ENCODE data around the gene MRRF. TPM values are rescaled to one million over a fixed set of nuclear protein-coding genes. Genes with fewer than 3 reads are reported as not detected.

The MRRF gene
- polyA plus RNA-seq, 1 experiment, result 35.1 TPM

GRCh38 chr9:122251351-122251750 is 13.3 kb upstream of the MRRF start:
- CTCF ChIA-PET, result interaction anchor here (1.5 kb wide), 1 partner anchor 202 kb away, joined by 3 read pairs; no protein-coding TSS in a partner anchor

GRCh38 chr9:122252796-122253195 is 11.9 kb upstream of the MRRF start:
- ChIA-PET CTCF (interaction anchor here (1.1 to 1.6 kb wide), 4 partner anchors 11 to 200 kb away, joined by 3 to 6 read pairs (median 4); partner anchors contain the start of genes MRRF and RBM18), POLR2A (no interaction called here)
- no peak for DNase-seq (ENCODE audit: low read depth)

More at GRCh38 chr9:122251351-122251750, 13.3 kb upstream of the MRRF start:
- POLR2A ChIA-PET, result no interaction called here
- Histone ChIP-seq H3K36me3 (ENCODE audit: control insufficient read depth, insufficient read depth, low read length) (peaks cover 13% of the 10 kb centered on the region), H3K27me3 (ENCODE audit: control insufficient read depth, insufficient read depth, low read length) (no peaks in the 10 kb centered on the region), H3K4me3 (ENCODE audit: low read depth, low read length) (no peak overlapping the region)
- DNase-seq (ENCODE audit: low read depth), result no peak
- no peak for TF ChIP-seq CTCF (IDR thresholded peaks at IDR 0.05; ENCODE audit: insufficient read depth, low read depth, low read length)

GRCh38 chr9:122254761-122255160 is 9.9 kb upstream of the MRRF start:
- POLR2A ChIA-PET, result no interaction called here
- Histone ChIP-seq H3K4me3 (ENCODE audit: low read depth, low read length) (no peak overlapping the region), H3K27me3 (ENCODE audit: control insufficient read depth, insufficient read depth, low read length) (no peaks in the 10 kb centered on the region), H3K36me3 (ENCODE audit: control insufficient read depth, insufficient read depth, low read length) (0 out of 2 replicates have a peak, but pooled peaks cover 4% of the 10 kb centered on the region)
- DNase-seq (ENCODE audit: low read depth), result no peak
- CTCF ChIA-PET, result no interaction called here
- TF ChIP-seq CTCF (IDR thresholded peaks at IDR 0.05; ENCODE audit: insufficient read depth, low read depth, low read length), result no peak

More at GRCh38 chr9:122252796-122253195, 11.9 kb upstream of the MRRF start:
- Histone ChIP-seq H3K36me3 (ENCODE audit: control insufficient read depth, insufficient read depth, low read length) (peaks cover 7% of the 10 kb centered on the region), H3K27me3 (ENCODE audit: control insufficient read depth, insufficient read depth, low read length) (no peaks in the 10 kb centered on the region), H3K4me3 (ENCODE audit: low read depth, low read length) (no peak overlapping the region)
- TF ChIP-seq CTCF (IDR thresholded peaks at IDR 0.05; ENCODE audit: insufficient read depth, low read depth, low read length), result no peak

DNA sequence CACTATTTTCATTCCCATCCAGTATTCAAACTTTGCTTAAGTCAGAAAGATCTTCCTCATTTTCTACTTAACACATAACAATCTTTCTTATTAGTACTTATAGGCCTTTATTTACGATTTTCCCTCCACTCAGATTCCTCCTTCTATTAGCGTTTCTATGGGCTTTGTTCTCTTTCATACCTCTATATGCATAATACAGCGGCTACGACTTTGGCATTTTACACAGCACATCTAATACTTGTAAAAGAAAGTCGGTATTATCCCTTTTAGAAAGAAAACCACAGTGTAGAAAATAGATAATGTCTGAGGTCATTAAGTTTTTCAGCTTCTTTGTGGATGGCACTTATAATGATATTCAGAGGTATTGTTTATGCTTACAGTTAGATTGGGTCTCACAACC is 8.5 kb upstream of the MRRF start:
- 0 out of 2 replicates have a peak, but pooled peaks cover 3% of the 10 kb centered on the region for H3K36me3 ChIP-seq (ENCODE audit: control insufficient read depth, insufficient read depth, low read length)
- CTCF ChIA-PET, result interaction anchor here (1.2 kb wide), 1 partner anchor 19 kb away, joined by 3 read pairs; no protein-coding TSS in a partner anchor
- TF ChIP-seq CTCF (IDR thresholded peaks at IDR 0.05; ENCODE audit: insufficient read depth, low read depth, low read length), result no peak
- DNase-seq (ENCODE audit: low read depth), result no peak
- POLR2A ChIA-PET, result no interaction called here
- H3K4me3 ChIP-seq (ENCODE audit: low read depth, low read length), result no peak overlapping the region
- no peaks in the 10 kb centered on the region for H3K27me3 ChIP-seq (ENCODE audit: control insufficient read depth, insufficient read depth, low read length)

DNA sequence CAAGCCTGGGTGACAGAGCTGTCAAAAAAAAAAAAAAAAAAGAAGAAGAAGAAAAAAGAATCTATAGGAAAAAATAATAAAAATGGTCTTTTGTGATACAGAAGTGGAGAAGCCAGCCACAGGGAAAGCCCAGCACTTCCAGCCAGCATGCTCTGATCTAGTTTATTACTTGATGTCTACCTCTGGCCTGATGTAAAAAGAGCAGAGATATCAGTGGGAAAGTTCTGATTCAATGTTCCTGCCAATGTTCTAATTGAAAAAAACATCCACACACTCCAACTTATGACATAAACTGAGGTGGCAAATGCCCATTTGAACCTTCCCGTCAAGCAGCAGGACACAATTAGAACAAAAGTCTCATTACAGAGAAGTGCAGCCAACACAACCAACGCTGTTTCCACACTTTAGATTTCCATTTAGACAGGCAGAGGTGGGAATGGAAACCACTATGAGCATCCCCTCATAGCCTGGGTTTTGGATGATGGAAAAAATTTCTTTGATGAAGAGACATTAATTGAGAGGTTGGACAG is 5.7 kb upstream of the MRRF start:
- no peak for DNase-seq (ENCODE audit: low read depth)
- no peak overlapping the region for H3K4me3 ChIP-seq (ENCODE audit: low read depth, low read length)
- no peaks in the 10 kb centered on the region for H3K36me3 ChIP-seq (ENCODE audit: control insufficient read depth, insufficient read depth, low read length)
- POLR2A ChIA-PET, result no interaction called here
- H3K27me3 ChIP-seq (ENCODE audit: control insufficient read depth, insufficient read depth, low read length), result no peaks in the 10 kb centered on the region
- CTCF ChIA-PET, result interaction anchor here (0.6 kb wide), 1 partner anchor 337 kb away, joined by 3 read pairs; no protein-coding TSS in a partner anchor
- TF ChIP-seq CTCF (IDR thresholded peaks at IDR 0.05; ENCODE audit: insufficient read depth, low read depth, low read length), result no peak

Measured in BJ (cell line).